CD4-positive, alpha-beta T cell treated with Interferon alpha-2 for 1 hour (primary cell): ENCODE results near the gene USP32.
A peak's percentile ranks its signal among the peaks of the same experiment; 100 is the strongest.

ENCODE experiments used
- DNase-seq, 2 donors: peaks; one replicate each; pipeline ENCODE4 v3.0.0-alpha.2; 2020 to 2022

Gene USP32

DNA sequence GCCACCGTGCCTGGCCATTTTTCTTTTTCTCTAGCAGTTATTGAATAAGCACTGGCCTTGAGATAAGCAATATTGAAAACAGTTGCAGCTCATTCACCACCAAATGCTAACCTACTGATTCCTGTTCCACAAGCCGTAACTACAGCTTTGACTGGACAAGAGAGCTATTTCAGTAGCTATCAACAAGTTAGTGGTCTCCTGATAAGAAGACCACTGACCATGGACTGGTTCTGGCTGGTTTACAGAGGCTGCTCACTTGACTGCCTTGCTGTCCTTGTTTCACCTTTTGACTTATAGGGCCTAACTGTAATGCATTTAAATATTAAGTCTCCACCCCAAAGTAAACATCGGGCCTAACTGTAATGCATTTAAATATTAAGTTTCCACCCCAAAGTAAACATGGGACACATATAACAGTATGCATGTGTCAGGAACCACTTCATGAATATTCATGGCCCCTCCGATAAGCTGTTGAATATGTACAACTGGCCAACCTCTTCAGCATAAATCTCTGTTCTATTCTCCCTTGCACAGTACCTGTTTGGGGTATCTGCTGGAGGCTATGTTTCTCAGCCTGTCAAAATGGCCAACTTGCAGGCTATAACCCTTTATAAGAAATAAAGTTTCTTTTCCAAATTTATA is 94.1 kb downstream of the USP32 start:
- no peak for DNase-seq

DNA sequence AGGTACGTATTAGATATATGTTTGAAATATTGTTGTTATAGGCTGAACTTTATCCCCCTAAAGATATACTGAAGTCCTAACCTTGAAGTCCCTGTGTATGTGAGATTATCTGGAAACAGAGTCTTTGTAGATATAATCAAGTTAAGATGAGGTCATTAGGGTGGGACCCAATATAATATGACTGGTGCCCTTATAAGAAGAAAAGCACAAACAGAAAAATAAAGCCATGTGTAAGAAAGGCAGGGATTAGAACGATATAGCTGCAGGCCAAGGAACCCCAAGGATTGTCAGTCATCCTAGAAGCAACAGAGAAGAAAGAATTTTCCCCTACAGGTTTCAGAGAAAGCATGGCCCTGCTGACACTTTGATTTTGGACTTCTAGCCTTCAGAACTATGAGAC is 95.8 kb downstream of the USP32 start:
- DNase-seq: no peak

DNA sequence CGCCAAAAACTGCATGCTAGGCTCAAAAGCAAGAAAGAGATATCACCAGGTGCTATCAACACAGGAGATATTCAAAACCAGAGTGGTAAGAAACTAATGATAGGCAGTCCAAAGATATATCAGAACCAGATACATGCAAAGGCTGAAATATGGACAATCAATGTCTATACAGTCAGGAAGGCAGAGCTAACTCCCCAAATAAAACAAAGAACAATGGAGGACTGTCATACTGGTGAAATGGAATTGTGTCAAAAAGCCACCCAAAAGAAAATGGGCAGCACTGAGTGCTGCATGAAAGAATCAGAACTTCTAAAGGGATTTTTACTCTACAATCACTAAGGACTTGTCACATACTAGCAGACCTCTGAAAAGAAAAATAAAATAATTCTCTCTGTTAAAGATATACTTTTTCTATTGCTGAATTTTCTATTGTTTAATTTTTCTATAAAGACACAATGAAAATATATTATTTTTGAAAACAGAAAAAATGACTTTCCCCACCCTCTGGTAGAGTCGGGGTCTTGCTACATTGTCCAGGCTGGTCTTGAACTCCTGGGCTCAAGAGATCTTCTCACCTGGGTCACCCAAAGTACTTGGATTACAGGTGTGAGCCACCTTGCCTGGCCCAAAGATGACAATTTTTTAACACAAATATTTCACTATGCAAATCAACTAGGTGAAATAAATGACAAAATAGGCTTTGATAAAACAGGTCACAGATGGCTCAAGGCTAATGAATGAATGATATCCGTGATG is 98.2 kb downstream of the USP32 start:
- no peak for DNase-seq

DNA sequence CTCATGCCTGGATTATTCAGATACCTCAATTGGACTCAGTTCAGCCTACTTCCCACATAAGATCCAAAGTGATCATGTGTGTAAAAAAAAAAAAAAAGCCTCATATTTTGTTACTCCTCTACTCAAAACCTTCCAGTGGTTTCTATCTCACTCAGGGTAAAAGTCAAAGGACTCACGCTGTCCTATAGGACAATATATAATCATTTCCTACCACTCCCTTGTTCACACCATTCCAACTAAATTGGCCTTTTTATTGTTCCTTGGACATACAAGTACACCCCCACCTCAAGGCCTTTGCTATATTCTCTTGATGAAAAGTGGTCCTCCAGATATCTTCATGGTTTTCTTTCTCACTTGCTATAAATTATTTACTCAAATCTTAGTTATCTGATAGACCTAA is 99.2 kb downstream of the USP32 start:
- no peak for DNase-seq

DNA sequence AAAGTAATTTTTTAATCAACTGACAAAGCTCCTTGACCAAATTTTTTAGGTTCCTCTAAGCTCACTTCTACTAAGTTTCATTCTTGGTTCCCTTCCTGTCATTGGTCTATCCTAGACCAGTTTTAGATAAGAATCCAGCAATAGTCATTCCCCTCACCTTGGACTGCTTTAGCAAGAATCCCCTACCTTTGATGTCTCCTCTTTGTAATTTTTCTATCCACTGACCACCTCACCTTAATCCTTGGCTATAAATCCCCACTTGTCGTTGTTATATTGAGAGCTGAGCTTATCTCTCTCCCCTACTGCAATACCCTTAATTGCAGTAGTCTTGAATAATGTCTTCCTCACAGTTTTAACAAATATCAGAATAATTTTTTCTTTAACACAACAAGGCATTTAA is 107.2 kb downstream of the USP32 start:
- DNase-seq: no peak

DNA sequence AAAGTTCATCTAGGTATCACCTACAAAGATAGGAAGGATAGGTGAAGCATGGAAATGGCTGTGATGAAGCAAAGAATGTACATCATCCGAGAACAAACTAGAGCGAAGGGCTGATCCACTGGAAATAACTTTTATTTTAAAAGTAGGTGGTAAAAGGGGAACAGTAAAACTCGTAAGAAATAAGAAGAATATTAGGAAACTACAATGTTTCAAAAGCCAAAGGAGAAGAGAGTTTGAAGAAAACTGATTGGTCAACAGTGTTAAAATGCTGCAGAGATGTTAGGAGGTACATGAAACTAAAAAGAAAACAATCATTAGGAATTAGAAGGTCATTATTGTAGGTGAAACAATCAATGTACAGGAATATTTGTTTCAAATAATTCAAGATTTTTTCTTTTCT is 108.1 kb downstream of the USP32 start:
- no peak for DNase-seq

DNA sequence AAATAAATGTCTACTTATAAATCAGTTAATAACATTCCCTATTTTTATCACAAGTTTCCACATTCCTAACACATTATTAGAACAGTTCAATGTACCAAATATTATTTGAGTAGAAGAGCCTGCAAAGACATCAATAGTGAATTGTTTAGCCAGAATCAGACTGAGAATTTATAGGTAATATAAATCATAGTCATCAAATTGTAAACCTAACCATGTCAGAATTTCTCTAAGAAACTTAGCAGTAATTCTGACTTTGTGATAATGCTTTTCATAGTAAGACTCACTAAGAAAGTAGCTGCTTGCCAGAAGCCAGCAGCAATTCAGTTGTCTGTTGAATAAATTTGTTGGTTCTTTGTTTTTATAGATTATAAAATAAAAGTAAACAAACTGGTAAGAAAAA is 111.3 kb downstream of the USP32 start:
- DNase-seq: no peak

DNA sequence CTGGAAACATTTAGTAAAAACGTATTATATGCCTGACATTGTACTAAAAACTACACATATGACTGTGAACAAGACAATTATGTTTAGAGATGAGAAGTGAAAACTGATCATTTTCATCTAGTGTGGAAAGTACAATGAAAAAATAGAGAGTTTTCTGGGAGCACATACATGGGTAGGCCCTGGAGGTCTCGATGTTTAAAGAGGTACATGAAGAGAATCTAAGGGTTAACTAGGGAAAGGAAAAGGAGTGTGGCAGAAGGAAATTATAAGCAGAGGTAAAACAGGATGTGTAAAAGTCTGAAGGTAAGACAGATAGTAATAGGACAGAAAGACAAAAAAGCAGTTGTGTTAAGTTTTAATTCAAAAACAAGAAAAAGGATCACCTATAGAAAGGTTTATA is 113.7 kb downstream of the USP32 start:
- no peak for DNase-seq

DNA sequence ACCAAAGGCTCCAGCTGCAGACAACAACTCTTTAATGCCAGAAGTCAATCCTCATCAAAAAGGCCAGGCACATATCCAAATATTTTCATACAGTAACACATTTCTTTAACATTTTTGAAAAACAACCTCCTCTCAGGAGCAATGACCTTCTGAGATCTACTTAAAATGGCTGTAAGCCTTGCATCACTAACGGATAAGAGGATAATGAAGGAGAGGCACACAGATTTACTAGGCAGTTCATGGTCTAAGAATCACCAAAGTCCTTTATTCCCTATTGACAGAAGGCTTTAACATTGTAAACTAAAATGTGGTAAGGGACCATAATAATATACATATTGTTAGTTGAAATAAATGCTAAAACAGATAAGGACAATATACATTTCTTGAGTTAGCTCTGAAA is 114.7 kb downstream of the USP32 start:
- no peak for DNase-seq

DNA sequence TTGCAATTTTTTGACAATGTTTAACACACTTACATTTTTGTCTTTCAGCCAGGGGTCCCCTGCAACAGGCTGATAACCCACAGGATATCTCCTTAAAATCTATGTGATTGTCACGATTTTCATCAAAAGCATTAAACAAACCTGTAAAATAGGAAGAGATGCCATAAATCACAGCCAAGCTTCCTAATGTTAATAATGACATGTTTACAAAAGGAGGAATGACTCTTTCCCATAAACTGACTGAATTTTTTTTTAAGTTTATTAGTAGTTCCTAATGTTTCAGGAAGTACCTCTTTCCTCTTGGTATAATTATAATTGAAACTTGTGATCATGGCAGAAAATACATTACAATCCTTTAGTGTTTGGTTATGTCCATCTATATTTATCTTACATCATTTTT is 122.5 kb downstream of the USP32 start:
- DNase-seq: no peak

DNA sequence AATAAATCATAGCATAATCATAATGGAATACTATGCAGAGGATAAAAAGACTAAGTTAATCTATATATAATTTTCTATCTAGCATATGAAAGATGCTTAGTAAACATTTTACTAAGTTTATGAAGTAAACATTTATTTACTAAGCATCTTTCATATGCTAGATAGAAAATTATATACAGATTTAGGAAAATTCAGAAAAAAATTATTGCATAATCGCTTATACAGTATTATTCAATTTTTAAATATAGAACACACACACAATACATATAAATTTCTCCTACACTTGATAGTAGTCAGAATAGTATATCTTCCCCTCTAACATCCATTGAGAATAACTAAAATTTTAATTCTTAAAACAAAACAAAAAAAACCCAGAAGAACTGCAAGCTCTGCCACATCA is 131.4 kb downstream of the USP32 start:
- DNase-seq: no peak

DNA sequence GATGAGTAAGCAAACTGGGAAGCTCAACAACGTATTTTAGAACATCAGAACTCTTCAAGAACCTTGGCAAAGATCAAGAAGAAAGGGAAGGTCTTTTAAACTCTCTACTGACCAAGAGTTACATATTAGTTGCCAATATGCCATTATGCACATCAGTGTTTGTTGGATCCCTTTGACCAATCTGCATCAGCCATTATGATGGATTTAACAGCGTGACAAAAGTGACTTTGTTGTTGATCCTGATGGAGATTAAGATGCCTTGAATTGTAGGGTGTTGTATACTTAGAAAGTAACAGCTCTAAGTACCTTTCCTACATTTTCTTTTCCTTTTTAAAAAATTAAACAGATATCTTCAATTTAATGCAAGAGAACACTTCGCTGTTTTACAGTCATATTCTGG is 133.6 kb downstream of the USP32 start:
- DNase-seq: no peak

DNA sequence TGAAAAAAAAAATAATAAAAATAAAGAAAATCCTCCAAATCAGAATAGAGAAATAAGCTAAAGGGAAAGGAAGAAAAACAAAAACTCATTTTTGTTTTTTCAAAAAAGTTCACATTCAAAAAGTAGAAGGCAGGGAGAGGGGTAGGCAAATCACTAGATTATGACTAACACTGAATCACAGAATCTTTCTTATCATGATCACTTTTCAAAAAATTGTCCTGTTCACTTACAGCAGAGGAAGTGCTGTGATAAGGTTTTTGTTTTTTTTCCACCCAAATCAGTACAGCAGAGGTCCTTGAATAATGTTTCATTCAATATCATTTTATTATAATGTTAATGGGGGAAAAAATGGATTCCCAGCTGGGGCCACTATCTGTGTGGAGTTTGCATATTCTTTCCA is 135.8 kb downstream of the USP32 start:
- DNase-seq: no peak

DNA sequence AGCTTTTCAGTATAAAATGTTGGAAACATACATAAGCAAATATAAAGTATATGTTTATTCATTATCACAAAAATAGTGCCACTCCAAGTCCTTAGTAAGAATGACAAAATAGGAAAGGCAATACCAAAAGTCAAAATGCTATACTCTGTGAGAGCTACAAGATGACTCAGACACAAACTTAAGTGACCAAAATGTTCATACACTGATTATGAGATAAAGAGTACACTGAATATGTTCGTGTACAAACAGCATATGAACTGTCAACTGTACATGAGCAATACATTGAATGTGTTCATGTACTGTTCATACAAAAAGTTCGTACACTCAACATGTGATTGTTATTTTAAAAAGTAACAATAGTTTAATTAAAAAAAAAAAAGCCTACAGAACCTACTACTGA is 138.9 kb downstream of the USP32 start:
- DNase-seq: no peak

DNA sequence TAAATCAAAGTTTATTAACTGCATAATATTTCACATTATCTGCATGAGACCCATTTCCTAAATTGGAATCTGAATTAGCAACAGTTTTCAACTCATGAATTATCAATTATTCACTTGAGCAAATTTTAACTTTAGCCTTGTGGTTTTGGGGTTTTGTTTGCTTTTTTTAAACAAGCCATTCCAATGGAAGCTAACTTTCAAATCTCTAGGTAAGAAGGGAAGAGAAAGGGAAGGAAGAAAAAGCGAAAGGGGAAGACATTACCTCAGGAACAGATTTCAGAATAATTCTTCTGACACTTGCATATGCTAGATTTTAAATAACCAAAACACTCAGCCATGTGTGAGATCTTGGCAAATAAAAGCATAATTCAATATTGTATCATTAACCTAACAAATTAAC is 139.5 kb downstream of the USP32 start:
- no peak for DNase-seq

DNA sequence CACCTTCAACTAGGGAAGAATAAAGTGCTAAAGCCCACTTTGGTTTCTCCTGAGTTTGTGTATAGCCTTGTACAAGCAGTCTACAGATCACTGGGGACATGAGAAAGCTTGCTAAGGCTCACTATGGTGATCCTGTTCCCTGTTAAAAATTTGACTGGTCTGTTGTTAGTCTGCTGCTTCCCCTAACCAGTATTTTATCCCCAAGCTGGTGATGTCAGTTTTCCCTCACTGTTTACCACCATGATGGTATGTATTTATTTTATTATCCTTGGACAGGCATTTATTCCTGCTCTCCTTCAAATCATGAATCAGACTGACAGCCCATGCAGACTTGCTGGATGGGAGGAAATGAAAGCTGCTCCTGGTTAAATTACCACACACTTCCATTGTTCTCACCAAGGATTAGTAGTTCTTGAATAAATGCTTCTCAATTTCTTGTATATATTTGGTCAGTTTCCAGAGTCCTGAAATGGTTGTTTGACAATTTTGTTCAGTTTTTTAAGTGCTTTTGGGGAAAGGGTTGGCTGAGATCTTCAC is 142.6 kb downstream of the USP32 start:
- no peak for DNase-seq

DNA sequence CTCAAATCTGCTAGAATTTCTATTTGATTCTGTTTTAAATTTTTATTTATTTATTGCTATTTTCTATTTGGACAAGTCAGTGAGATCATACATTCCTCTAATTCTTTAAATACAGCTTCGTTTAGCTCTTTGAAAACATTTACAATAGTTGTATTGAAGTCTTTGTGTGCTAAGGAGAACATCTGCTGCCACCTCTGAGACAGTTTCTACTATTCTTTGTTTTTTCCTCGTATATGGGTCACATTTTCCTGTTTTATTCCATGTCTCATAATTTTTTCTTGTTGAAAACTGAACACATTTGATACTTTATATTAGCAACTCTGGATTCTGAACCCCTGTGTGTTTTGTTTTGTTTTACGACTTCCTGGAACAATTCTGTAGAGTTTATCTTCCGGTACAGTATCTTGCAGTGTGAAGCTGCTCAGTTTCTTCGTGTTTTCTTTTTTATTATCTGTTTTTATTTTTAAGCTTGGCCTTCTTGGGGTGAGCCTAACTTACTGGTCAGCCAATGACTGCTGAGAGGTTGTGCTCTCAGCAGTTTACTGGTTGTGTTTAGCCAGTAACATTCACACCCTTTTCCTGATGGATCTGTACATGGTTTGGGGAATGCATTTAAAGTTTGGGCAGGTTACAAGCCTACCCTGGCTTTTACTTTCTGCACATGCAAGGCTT is 143.2 kb downstream of the USP32 start:
- no peak for DNase-seq

DNA sequence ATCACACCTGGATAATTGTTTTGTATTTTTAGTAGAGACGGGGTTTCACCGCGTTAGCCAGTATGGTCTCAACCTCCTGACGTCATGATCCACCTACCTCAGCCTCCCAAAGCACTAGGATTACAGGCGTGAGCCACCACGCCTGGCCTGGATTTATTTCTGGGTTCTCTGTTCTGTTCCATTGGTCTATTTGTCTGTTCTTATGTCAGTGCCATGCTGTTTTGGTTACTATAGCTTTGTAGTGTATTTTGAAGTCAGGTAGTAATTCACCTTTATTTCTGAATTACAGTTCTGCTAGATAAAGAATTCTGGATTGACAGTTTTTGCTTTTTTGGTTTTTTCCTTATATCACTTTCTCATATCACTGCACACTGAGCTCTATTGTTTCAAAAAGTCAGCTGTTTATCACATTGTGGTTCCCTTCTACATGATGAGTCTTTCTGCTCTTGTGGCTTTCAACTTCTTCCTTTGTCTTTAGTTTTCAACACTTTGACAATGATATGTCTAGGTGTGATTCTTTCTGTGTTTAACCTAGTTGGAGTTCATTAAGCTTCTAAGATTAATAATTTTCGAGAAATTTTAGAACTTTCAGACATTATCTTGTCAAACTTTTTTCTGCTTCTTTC is 144.0 kb downstream of the USP32 start:
- DNase-seq: no peak

DNA sequence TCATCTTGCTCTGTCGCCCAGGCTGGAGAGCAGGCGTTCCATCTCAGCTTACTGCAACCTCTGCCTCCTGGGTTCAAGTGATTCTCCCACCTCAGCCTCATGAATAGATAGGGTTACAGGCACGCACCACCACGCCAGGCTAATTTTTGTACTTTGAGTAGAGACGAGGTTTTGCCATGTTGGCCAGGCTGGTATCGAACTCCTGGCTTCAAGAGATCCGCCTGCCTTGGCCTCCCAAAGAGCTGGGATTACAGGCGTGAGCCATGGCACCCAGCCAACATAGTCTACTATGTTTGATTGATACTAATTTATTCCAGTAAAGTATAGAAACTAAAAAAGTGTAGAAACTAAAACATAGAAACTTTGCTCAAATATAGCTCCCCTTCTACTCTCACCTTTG is 147.3 kb downstream of the USP32 start:
- no peak for DNase-seq

DNA sequence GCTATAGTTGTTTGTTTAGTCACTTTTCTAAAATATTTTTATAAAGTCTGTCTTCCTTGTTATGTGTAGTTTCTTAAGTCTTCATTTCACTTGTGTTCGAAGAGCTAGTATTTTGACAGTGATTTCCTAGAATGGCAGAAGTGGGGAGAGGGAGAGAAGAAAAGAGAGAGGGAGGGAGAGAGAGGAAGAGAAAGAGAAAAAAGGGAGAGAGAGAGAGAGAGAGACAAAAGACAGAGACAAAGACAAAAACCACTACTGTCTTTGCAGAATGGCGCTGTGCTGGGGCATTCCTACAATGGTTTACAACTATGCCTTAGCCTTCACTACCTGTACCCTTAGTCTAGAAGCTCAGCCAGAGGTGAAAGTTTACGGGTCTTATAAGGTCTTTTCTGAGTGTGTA is 151.6 kb downstream of the USP32 start:
- DNase-seq: no peak

DNA sequence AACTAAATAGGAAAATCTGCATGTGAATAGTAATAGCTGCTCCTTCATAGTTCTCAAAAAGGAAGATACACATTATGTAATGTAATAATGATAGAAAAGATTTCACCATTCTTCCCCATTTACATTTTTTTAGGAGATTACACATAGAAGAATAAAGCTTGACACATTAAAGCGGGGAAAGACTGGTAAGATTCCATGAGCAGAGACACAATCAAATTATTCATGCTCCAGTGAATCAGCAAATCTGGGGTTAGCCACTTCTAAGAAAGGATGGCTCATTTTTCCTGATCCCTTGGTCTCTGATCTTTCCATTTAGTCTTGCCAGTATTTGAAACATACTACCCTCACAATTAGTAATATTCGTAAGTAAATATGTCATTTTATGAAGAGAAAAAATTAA is 160.2 kb downstream of the USP32 start:
- no peak for DNase-seq

DNA sequence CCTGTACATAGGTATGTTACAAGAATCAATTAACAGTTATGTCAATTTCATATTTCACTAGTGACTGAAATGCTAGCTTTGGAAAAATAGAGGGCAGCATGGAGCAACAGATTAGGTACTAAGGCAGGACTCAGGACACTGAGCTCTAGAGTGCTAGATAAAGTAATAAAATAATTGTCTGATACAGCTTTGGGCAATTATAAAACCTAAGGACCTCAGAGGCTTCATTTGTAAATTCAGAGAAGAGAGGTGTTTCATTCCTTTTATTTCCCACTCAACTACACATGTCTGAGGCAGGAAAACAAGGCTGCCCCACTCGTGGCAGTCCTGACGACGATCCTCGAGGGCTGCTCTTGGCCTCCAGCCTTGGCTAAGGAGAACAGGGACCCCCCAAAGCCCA is 160.7 kb downstream of the USP32 start:
- peak in 1 of 2 donors; percentile 1 for DNase-seq

DNA sequence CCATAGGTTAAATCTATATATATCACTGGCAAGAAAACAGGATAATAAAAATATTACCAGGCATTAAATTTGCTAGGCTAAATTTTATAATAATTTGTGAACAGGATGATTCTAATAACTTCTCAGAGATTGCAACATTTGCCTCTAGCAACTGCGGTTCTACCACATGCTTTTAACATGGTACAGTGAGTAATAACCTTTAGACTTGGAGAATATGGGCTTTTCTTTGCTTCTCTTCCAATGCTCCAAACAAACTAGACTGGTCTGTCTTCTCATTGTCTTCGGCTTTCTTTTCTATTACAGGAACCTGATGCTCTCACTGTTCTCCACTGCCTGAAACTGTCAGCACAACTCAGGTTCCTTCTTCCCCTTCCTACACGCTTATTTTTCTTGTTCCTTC is 161.6 kb downstream of the USP32 start:
- DNase-seq: no peak
